Measurements from ENCODE around the gene NTSR1. TPM values are rescaled to one million over a fixed set of nuclear protein-coding genes. Genes with fewer than 3 reads are reported as not detected.

Gene NTSR1
- total and polyA plus RNA-seq, 2 donors: 0.09 to 0.14 TPM

- Histone ChIP-seq H3K4me1 (ENCODE audit: control insufficient read depth in 2 of 2, insufficient read depth in 2 of 2, low read length in 2 of 2) (peaks cover 12 to 41% of the 10 kb centered on the region in 2 donors), H3K36me3 (ENCODE audit: control insufficient read depth in 2 of 2, insufficient read depth in 2 of 2, low read length in 1 of 2) (peaks cover 19 to 23% of the 10 kb centered on the region in 2 donors), H3K27me3 (ENCODE audit: control insufficient read depth in 2 of 2, insufficient read depth in 1 of 2, low read length in 1 of 2) (no peaks in the 10 kb centered on the region), H3K9me3 (ENCODE audit: control insufficient read depth in 2 of 2, insufficient read depth in 1 of 2, low read length in 1 of 2) (peaks cover 0 to 5% of the 10 kb centered on the region in 2 donors), H3K4me3 (ENCODE audit: low read length in 2 of 2) (peak overlapping the region; percentile 68 to 86), H3K27ac (ENCODE audit: low read depth in 1 of 2, low read length in 1 of 2) (peak overlapping the region; percentile 94 to 97)
- peak; percentile 60 to 89 (median 69) for DNase-seq (ENCODE audit: low read depth in 6 of 9, low spot score in 9 of 9)
- under 1% methylated on average over 68 of the region's 68 CpGs for WGBS
These were observed 86.6 kb downstream of the NTSR1 start for GRCh38 chr20:62795023-62795761.

- no peak for DNase-seq (ENCODE audit: low read depth in 6 of 9, low spot score in 9 of 9)
- WGBS: 34% methylated on average over 47 of the region's 53 CpGs
These were observed 88.3 kb downstream of the NTSR1 start for GRCh38 chr20:62796699-62797491.

GRCh38 chr20:62797671-62798532 is 89.3 kb downstream of the NTSR1 start:
- Histone ChIP-seq H3K27me3 (ENCODE audit: control insufficient read depth in 2 of 2, insufficient read depth in 1 of 2, low read length in 1 of 2) (no peaks in the 10 kb centered on the region), H3K27ac (ENCODE audit: low read depth in 1 of 2, low read length in 1 of 2) (no peak overlapping the region)
- WGBS: 95% methylated on average over 26 of the region's 26 CpGs

More at GRCh38 chr20:62796699-62797491, 88.3 kb downstream of the NTSR1 start:
- H3K27me3 ChIP-seq (ENCODE audit: control insufficient read depth in 2 of 2, insufficient read depth in 1 of 2, low read length in 1 of 2): no peaks in the 10 kb centered on the region
- peaks cover 12 to 32% of the 10 kb centered on the region in 2 donors for H3K4me1 ChIP-seq (ENCODE audit: control insufficient read depth in 2 of 2, insufficient read depth in 2 of 2, low read length in 2 of 2)
- peaks cover 0 to 5% of the 10 kb centered on the region in 2 donors for H3K9me3 ChIP-seq (ENCODE audit: control insufficient read depth in 2 of 2, insufficient read depth in 1 of 2, low read length in 1 of 2)
- peak overlapping the region in 1 of 2 donors; percentile 85 for H3K27ac ChIP-seq (ENCODE audit: low read depth in 1 of 2, low read length in 1 of 2)
- H3K36me3 ChIP-seq (ENCODE audit: control insufficient read depth in 2 of 2, insufficient read depth in 2 of 2, low read length in 1 of 2): peaks cover 23 to 28% of the 10 kb centered on the region in 2 donors
- H3K4me3 ChIP-seq (ENCODE audit: low read length in 2 of 2): peak overlapping the region; percentile 36 to 86

DNA sequence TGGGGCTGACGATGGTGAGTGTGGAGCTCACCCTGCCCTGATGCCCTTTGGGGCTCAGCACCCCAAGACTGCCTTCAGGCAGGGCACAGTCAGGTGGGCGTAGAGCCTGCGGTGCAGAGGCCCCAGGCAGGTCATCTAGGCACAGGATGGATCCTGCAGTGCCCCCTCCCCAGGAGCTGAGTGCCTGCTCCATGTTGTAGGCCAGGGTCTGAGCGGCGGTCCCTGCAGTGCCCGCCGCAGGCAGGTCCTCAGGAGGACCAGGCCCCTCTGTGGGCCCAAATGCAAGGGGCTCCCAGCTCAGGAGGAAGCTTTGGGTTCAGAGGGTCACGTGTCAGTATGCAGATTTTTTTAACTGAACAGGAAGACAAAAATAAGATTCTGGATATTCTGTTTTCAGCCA is 90.4 kb downstream of the NTSR1 start:
- Histone ChIP-seq H3K27ac (ENCODE audit: low read depth in 1 of 2, low read length in 1 of 2) (no peak overlapping the region), H3K4me1 (ENCODE audit: control insufficient read depth in 2 of 2, insufficient read depth in 2 of 2, low read length in 2 of 2) (peaks cover 10 to 27% of the 10 kb centered on the region in 2 donors), H3K9me3 (ENCODE audit: control insufficient read depth in 2 of 2, insufficient read depth in 1 of 2, low read length in 1 of 2) (peaks cover 0 to 5% of the 10 kb centered on the region in 2 donors), H3K36me3 (ENCODE audit: control insufficient read depth in 2 of 2, insufficient read depth in 2 of 2, low read length in 1 of 2) (peaks cover 23 to 28% of the 10 kb centered on the region in 2 donors), H3K27me3 (ENCODE audit: control insufficient read depth in 2 of 2, insufficient read depth in 1 of 2, low read length in 1 of 2) (no peaks in the 10 kb centered on the region), H3K4me3 (ENCODE audit: low read length in 2 of 2) (no peak overlapping the region)
- 97% methylated on average over 8 of the region's 8 CpGs for WGBS
- DNase-seq (ENCODE audit: low read depth in 6 of 9, low spot score in 9 of 9): no peak

More at GRCh38 chr20:62797671-62798532, 89.3 kb downstream of the NTSR1 start:
- Histone ChIP-seq H3K4me3 (ENCODE audit: low read length in 2 of 2) (no peak overlapping the region), H3K9me3 (ENCODE audit: control insufficient read depth in 2 of 2, insufficient read depth in 1 of 2, low read length in 1 of 2) (peaks cover 0 to 5% of the 10 kb centered on the region in 2 donors), H3K4me1 (ENCODE audit: control insufficient read depth in 2 of 2, insufficient read depth in 2 of 2, low read length in 2 of 2) (peaks cover 12 to 31% of the 10 kb centered on the region in 2 donors), H3K36me3 (ENCODE audit: control insufficient read depth in 2 of 2, insufficient read depth in 2 of 2, low read length in 1 of 2) (peaks cover 23 to 28% of the 10 kb centered on the region in 2 donors)
- DNase-seq (ENCODE audit: low read depth in 6 of 9, low spot score in 9 of 9): no peak

DNA sequence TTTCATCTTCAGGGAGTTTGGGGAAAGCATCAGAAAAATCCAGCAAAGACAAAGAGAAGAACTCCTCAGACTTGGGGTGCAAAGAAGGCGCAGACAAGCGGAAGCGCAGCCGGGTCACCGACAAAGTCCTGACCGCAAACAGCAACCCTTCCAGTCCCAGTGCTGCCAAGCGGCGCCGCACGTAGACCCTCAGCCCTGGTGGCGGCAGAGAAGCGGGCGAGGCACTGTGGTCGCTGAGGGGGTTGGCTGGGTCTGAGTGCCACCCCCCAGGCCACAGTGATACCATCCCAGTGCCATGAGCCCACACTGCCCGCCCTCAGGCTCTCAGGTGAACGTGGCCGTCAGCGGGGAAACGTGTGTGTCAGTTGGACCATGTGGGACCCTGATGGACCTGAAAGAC is 90.8 kb downstream of the NTSR1 start:
- Histone ChIP-seq H3K4me3 (ENCODE audit: low read length in 2 of 2) (no peak overlapping the region), H3K36me3 (ENCODE audit: control insufficient read depth in 2 of 2, insufficient read depth in 2 of 2, low read length in 1 of 2) (peaks cover 23 to 28% of the 10 kb centered on the region in 2 donors), H3K4me1 (ENCODE audit: control insufficient read depth in 2 of 2, insufficient read depth in 2 of 2, low read length in 2 of 2) (peaks cover 12 to 29% of the 10 kb centered on the region in 2 donors), H3K27me3 (ENCODE audit: control insufficient read depth in 2 of 2, insufficient read depth in 1 of 2, low read length in 1 of 2) (no peaks in the 10 kb centered on the region), H3K9me3 (ENCODE audit: control insufficient read depth in 2 of 2, insufficient read depth in 1 of 2, low read length in 1 of 2) (peaks cover 0 to 5% of the 10 kb centered on the region in 2 donors), H3K27ac (ENCODE audit: low read depth in 1 of 2, low read length in 1 of 2) (no peak overlapping the region)
- 99% methylated on average over 19 of the region's 19 CpGs for WGBS
- DNase-seq (ENCODE audit: low read depth in 6 of 9, low spot score in 9 of 9): no peak

- peaks cover 0 to 5% of the 10 kb centered on the region in 2 donors for H3K9me3 ChIP-seq (ENCODE audit: control insufficient read depth in 2 of 2, insufficient read depth in 1 of 2, low read length in 1 of 2)
- DNase-seq (ENCODE audit: low read depth in 6 of 9, low spot score in 9 of 9): no peak
- no peak overlapping the region for H3K4me3 ChIP-seq (ENCODE audit: low read length in 2 of 2)
- 98% methylated on average over 10 of the region's 10 CpGs for WGBS
- H3K4me1 ChIP-seq (ENCODE audit: control insufficient read depth in 2 of 2, insufficient read depth in 2 of 2, low read length in 2 of 2): peaks cover 8 to 25% of the 10 kb centered on the region in 2 donors
- H3K36me3 ChIP-seq (ENCODE audit: control insufficient read depth in 2 of 2, insufficient read depth in 2 of 2, low read length in 1 of 2): peaks cover 23 to 28% of the 10 kb centered on the region in 2 donors
- no peaks in the 10 kb centered on the region for H3K27me3 ChIP-seq (ENCODE audit: control insufficient read depth in 2 of 2, insufficient read depth in 1 of 2, low read length in 1 of 2)
- H3K27ac ChIP-seq (ENCODE audit: low read depth in 1 of 2, low read length in 1 of 2): no peak overlapping the region
These were observed 91.2 kb downstream of the NTSR1 start for GRCh38 chr20:62799873-62800272.

- peaks cover 0 to 5% of the 10 kb centered on the region in 2 donors for H3K9me3 ChIP-seq (ENCODE audit: control insufficient read depth in 2 of 2, insufficient read depth in 1 of 2, low read length in 1 of 2)
- DNase-seq (ENCODE audit: low read depth in 6 of 9, low spot score in 9 of 9): no peak
- no peak overlapping the region for H3K4me3 ChIP-seq (ENCODE audit: low read length in 2 of 2)
- no peaks in the 10 kb centered on the region for H3K27me3 ChIP-seq (ENCODE audit: control insufficient read depth in 2 of 2, insufficient read depth in 1 of 2, low read length in 1 of 2)
- peaks cover 9 to 21% of the 10 kb centered on the region in 2 donors for H3K4me1 ChIP-seq (ENCODE audit: control insufficient read depth in 2 of 2, insufficient read depth in 2 of 2, low read length in 2 of 2)
- no peak overlapping the region for H3K27ac ChIP-seq (ENCODE audit: low read depth in 1 of 2, low read length in 1 of 2)
- peaks cover 23 to 28% of the 10 kb centered on the region in 2 donors for H3K36me3 ChIP-seq (ENCODE audit: control insufficient read depth in 2 of 2, insufficient read depth in 2 of 2, low read length in 1 of 2)
- 97% methylated on average over 26 of the region's 26 CpGs for WGBS
These were observed 92.0 kb downstream of the NTSR1 start for GRCh38 chr20:62800314-62801259.
